Chondrocyte (in vitro differentiated cells): ENCODE measurements around the gene VOPP1. TPM values are rescaled to one million over a fixed set of nuclear protein-coding genes. Genes with fewer than 3 reads are reported as not detected.

Source experiments
- DNase-seq: peaks from one replicate; pipeline ENCODE4 v3.0.0; 2021; ENCODE audit warnings: mixed read lengths, low spot score
- H3K27ac Mint-ChIP-seq: one replicate; pipeline ENCODE4 v1.8.0; 2021; ENCODE audit warnings: mild to moderate bottlenecking, moderate library complexity, mixed read lengths; ENCODE audit not compliant: unreplicated experiment
- H3K27me3 Mint-ChIP-seq: 2 replicates; pipeline ENCODE4 v1.8.0; 2021; ENCODE audit warnings: low read depth, mixed read lengths
- H3K36me3 Mint-ChIP-seq: 2 replicates; pipeline ENCODE4 v1.8.0; 2021; ENCODE audit warnings: low read depth, mixed read lengths
- H3K4me1 Mint-ChIP-seq: 2 replicates; pipeline ENCODE4 v1.8.0; 2021; ENCODE audit warnings: low read depth, mild to moderate bottlenecking, mixed read lengths
- H3K4me3 Mint-ChIP-seq: one replicate; pipeline ENCODE4 v1.8.0; 2021; ENCODE audit warnings: mild to moderate bottlenecking, moderate library complexity, mixed read lengths; ENCODE audit not compliant: unreplicated experiment
- H3K9me3 Mint-ChIP-seq: 2 replicates; pipeline ENCODE4 v1.8.0; 2021; ENCODE audit warnings: low read depth, mixed read lengths
- total RNA-seq: library from RNA; stranded (reverse); gene quantifications from 3 replicates; pipeline ENCODE4 v1.2.1, GENCODE V29; 2021
- TF ChIP-seq, protein P1 (sequence below): fragments of 200-600 bp; sonication (generic); IDR thresholded peaks from 2 replicates; pipeline ENCODE4 v1.5.0; 2021; ENCODE audit warnings: antibody characterized with exemption, mild to moderate bottlenecking, moderate library complexity

VOPP1 gene
- total RNA-seq, 1 donor from 2014 or later: 69.2 TPM

DNA sequence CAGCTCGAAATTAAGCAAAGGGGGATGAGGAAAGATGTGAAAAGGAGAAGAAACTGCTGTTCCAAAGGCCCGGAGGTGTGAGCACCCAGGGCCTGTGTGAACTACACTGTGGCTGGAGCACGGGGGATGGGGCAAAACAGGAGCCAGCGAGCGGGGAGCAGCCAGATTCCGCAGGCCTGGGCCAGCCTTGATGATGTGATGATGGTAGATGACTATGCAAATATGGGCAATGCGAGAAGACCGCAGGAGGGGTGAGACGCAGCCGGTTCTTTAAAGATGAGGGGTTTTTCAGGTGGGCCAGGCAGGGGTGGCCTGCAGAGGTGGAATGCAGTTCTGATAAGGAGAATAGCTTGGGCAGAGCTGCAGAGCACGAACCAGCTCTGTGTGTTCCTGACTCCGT is 145.6 kb downstream of the VOPP1 start:
- TF ChIP-seq, protein P1, sequence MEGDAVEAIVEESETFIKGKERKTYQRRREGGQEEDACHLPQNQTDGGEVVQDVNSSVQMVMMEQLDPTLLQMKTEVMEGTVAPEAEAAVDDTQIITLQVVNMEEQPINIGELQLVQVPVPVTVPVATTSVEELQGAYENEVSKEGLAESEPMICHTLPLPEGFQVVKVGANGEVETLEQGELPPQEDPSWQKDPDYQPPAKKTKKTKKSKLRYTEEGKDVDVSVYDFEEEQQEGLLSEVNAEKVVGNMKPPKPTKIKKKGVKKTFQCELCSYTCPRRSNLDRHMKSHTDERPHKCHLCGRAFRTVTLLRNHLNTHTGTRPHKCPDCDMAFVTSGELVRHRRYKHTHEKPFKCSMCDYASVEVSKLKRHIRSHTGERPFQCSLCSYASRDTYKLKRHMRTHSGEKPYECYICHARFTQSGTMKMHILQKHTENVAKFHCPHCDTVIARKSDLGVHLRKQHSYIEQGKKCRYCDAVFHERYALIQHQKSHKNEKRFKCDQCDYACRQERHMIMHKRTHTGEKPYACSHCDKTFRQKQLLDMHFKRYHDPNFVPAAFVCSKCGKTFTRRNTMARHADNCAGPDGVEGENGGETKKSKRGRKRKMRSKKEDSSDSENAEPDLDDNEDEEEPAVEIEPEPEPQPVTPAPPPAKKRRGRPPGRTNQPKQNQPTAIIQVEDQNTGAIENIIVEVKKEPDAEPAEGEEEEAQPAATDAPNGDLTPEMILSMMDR: no peak
- Mint-ChIP-seq H3K27ac (no peak overlapping the region), H3K9me3 (no peaks in the 10 kb centered on the region)

DNA sequence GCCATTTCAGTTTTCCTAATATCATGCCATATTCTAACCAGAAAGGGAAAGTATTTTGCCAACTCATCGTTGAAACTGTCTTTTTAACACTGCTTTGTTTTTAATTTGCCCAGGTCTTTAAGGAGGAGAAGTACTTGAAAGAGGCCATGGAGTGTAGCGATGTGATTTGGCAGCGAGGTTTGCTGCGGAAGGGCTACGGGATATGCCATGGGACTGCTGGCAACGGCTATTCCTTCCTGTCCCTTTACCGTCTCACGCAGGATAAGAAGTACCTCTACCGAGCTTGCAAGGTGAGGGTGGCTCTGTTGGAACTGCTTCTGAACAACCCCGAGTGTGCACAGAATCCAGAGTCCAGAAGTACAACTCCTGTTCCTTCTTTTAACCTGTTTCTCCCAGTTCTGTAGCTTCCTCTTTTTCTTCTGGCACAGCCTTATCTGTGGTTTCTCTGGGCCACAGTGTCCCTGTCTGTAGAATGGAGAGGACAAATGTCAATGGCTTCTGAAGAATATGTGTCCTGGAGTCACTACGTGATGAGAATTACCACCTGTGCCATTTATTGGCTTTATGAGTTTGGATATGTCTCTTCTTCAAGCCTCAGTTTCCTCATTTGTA is 147.1 kb downstream of the VOPP1 start:
- Mint-ChIP-seq H3K4me3 (no peak overlapping the region), H3K27ac (no peak overlapping the region), H3K36me3 (peaks cover 20% of the 10 kb centered on the region), H3K4me1 (no peaks in the 10 kb centered on the region), H3K9me3 (no peaks in the 10 kb centered on the region), H3K27me3 (no peaks in the 10 kb centered on the region)
- DNase-seq: no peak
- TF ChIP-seq, protein P1: no peak

More for the DNA sequence above, 145.6 kb downstream of the VOPP1 start:
- no peak for DNase-seq
- no peak overlapping the region for H3K4me3 Mint-ChIP-seq
- H3K27me3 Mint-ChIP-seq: no peaks in the 10 kb centered on the region
- peaks cover 20% of the 10 kb centered on the region for H3K36me3 Mint-ChIP-seq
- no peaks in the 10 kb centered on the region for H3K4me1 Mint-ChIP-seq

DNA sequence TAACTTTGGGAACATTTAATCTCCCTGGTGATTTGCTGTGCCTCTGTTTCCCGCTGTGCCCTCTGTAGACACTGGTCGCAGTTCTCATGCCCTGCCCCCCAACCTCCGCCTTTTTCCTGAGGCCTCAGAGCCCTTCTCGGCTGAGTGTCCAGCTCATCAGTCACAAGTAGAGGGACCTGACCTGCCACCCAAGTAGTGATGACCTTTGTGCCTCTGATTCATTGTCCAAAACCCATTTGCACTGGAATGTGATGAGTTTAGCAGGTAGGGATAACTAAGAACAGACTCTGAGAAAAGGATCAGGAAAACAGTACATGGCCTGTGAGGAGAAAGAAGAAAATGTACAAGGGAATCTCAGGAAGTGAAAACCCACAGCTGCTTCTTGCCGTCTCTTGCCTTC is 148.4 kb downstream of the VOPP1 start:
- Mint-ChIP-seq H3K4me1 (no peaks in the 10 kb centered on the region), H3K27ac (peak overlapping the region; percentile 29), H3K27me3 (no peaks in the 10 kb centered on the region), H3K9me3 (no peaks in the 10 kb centered on the region), H3K36me3 (peaks cover 20% of the 10 kb centered on the region), H3K4me3 (no peak overlapping the region)
- DNase-seq: no peak
- TF ChIP-seq, protein P1: no peak

DNA sequence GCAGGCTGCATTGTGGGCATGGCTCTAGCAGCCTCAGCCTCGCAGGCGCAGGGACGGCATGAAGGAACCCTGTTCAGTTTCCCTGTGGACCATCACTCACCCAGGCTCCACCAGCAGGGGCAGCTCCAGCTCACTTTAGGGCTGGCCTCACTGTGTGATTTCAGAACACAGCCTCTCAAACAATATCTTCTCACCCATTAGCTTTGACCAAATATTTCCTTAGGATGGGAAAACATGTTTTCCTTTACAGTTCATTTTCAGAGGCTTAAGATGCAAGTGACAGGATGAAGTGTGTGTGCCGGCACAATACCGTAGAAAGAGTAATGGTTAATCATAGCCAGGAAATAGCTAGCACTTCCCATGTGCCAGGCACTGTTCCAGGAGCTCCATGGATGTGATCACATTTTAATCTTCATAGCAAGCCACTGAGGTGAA is 149.0 kb downstream of the VOPP1 start:
- Mint-ChIP-seq H3K36me3 (peaks cover 18% of the 10 kb centered on the region), H3K4me1 (no peaks in the 10 kb centered on the region), H3K4me3 (no peak overlapping the region), H3K27ac (no peak overlapping the region), H3K27me3 (no peaks in the 10 kb centered on the region), H3K9me3 (no peaks in the 10 kb centered on the region)
- no peak for DNase-seq
- TF ChIP-seq, protein P1: peak; percentile 2

Other genes starting within 250 kb of the VOPP1 start
- gene LANCL2, start 207.2 kb downstream of the VOPP1 start, total RNA-seq: 13.9 to 21.3 TPM (median 20.4 TPM) in 3 replicates